PC-3 (cell line): ENCODE data around the gene GAB3.

Experiments used
- EZH2 ChIP-seq: fragments of 300-600 bp; sonication (generic); IDR thresholded peaks from one replicate; pipeline ENCODE4 v1.6.1; 2017; ENCODE audit warnings: antibody characterized with exemption, mild to moderate bottlenecking, low read length; ENCODE audit not compliant: unreplicated experiment
- TF ChIP-seq, protein P1 (sequence below): fragments of 300-600 bp; sonication (generic); conservative IDR thresholded peaks from 2 replicates; pipeline ENCODE4 v1.5.1; 2017; ENCODE audit warnings: antibody characterized with exemption, low read depth, mild to moderate bottlenecking, low read length

DNA sequence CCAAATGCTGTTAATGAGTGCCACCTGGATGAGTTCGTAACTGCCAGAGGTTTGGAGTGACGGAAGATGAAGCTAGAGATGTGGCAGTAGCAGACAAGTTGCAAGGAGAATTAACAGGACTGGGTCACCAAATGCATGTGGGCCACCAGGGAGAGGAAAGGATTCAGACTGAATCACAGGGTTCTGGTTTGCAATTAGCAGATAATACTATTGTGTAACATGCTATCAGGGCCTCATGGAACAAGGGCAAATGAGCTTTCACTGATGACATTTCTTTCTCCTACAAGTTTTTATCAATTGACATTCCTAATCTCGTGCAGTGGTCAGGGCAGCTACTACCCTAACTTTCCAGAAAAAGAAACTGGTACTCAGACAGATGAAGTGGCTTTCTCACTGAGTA lies 21.4 kb downstream of the GAB3 start:
- TF ChIP-seq, protein P1, sequence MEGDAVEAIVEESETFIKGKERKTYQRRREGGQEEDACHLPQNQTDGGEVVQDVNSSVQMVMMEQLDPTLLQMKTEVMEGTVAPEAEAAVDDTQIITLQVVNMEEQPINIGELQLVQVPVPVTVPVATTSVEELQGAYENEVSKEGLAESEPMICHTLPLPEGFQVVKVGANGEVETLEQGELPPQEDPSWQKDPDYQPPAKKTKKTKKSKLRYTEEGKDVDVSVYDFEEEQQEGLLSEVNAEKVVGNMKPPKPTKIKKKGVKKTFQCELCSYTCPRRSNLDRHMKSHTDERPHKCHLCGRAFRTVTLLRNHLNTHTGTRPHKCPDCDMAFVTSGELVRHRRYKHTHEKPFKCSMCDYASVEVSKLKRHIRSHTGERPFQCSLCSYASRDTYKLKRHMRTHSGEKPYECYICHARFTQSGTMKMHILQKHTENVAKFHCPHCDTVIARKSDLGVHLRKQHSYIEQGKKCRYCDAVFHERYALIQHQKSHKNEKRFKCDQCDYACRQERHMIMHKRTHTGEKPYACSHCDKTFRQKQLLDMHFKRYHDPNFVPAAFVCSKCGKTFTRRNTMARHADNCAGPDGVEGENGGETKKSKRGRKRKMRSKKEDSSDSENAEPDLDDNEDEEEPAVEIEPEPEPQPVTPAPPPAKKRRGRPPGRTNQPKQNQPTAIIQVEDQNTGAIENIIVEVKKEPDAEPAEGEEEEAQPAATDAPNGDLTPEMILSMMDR = no peak
- TF ChIP-seq EZH2 = no peak
